Loucy (cell line): ENCODE results near the gene NEU3.

Experiments used
- EZH2phosphoT487 ChIP-seq: fragments of 200-600 bp; IDR thresholded peaks from 2 replicates; pipeline ENCODE4 v1.6.1; 2018; ENCODE audit warnings: antibody characterized with exemption, mild to moderate bottlenecking, moderate library complexity, borderline replicate concordance
- TF ChIP-seq, protein P1 (sequence below): fragments of 200-600 bp; sonication (generic); conservative IDR thresholded peaks from 2 replicates; pipeline ENCODE4 v1.5.1; 2014; ENCODE audit warnings: mild to moderate bottlenecking, antibody characterized with exemption, low read length

DNA sequence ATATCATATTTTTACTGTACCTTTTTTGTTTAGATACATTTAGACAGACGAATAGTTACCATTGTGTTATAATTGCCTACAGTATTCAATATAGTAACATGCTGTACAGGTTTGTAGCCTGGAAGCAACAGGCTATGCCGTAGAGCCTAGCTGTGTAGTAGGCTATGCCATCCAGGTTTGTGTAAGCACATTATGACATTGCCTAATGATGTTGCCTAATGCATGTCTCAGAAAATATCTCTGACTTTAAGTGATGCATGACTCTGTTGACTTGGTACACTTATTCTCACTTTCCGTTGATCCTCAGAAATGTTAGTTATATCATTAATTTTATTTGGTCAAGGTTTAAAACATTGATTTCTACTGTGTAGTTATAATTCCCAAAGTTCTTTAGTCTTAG, 68.1 kb downstream of the NEU3 start:
- TF ChIP-seq, protein P1, sequence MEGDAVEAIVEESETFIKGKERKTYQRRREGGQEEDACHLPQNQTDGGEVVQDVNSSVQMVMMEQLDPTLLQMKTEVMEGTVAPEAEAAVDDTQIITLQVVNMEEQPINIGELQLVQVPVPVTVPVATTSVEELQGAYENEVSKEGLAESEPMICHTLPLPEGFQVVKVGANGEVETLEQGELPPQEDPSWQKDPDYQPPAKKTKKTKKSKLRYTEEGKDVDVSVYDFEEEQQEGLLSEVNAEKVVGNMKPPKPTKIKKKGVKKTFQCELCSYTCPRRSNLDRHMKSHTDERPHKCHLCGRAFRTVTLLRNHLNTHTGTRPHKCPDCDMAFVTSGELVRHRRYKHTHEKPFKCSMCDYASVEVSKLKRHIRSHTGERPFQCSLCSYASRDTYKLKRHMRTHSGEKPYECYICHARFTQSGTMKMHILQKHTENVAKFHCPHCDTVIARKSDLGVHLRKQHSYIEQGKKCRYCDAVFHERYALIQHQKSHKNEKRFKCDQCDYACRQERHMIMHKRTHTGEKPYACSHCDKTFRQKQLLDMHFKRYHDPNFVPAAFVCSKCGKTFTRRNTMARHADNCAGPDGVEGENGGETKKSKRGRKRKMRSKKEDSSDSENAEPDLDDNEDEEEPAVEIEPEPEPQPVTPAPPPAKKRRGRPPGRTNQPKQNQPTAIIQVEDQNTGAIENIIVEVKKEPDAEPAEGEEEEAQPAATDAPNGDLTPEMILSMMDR, result no peak
- no peak for TF ChIP-seq EZH2phosphoT487
